AG09319 (cell line): Measurements from ENCODE around the gene RAC3.

Experiments
- DNase-seq: peaks from one replicate; pipeline ENCODE4 v3.0.0-alpha.2; 2010; ENCODE audit warnings: low read depth; ENCODE audit errors: extremely low read depth
- CTCF ChIP-seq: IDR thresholded peaks from 2 replicates; pipeline ENCODE4 v1.5.1; 2011; ENCODE audit warnings: low read depth, mild to moderate bottlenecking, inconsistent platforms, low read length, moderate library complexity

The RAC3 gene

GRCh38 chr17:82070611-82071010, 39.1 kb downstream of the RAC3 start:
- TF ChIP-seq CTCF: no peak
- DNase-seq: no peak

GRCh38 chr17:82072827-82073226, 41.3 kb downstream of the RAC3 start:
- TF ChIP-seq CTCF: no peak
- no peak for DNase-seq

GRCh38 chr17:82073446-82073845, 42.0 kb downstream of the RAC3 start:
- TF ChIP-seq CTCF: no peak
- DNase-seq: no peak

GRCh38 chr17:82076018-82076784, 44.7 kb downstream of the RAC3 start:
- TF ChIP-seq CTCF: no peak
- no peak for DNase-seq

- no peak for TF ChIP-seq CTCF
- DNase-seq: no peak
These were observed 45.5 kb downstream of the RAC3 start for GRCh38 chr17:82076785-82077591.

GRCh38 chr17:82077617-82078358, 46.3 kb downstream of the RAC3 start:
- TF ChIP-seq CTCF: no peak
- no peak for DNase-seq
